H9 (cell line): ENCODE results near the gene CERS6. TPM values are rescaled to one million over a fixed set of nuclear protein-coding genes. Genes with fewer than 3 reads are reported as not detected.

ENCODE experiments used
- DNase-seq: peaks from one replicate; pipeline ENCODE4 v3.0.0-alpha.2; 2017
- H2AFZ ChIP-seq: one replicate; pipeline ENCODE4 v1.6.1; 2013; ENCODE audit warnings: mild to moderate bottlenecking, low read length, control low read depth, moderate library complexity
- H2AK5ac ChIP-seq: 2 replicates; pipeline ENCODE4 v1.6.1; 2013; ENCODE audit warnings: low read length, control low read depth, mixed read lengths; ENCODE audit not compliant: insufficient read length
- H2BK120ac ChIP-seq: one replicate; pipeline ENCODE4 v1.6.1; 2013; ENCODE audit warnings: low read depth, mild to moderate bottlenecking, low read length, control low read depth, inconsistent platforms; ENCODE audit not compliant: poor library complexity, severe bottlenecking
- H2BK12ac ChIP-seq: 2 replicates; pipeline ENCODE4 v1.6.1; 2013; ENCODE audit warnings: low read length, control low read depth, mixed read lengths, low read depth; ENCODE audit not compliant: insufficient read length
- H2BK15ac ChIP-seq: 2 replicates; pipeline ENCODE4 v1.6.1; 2013; ENCODE audit warnings: low read depth, low read length, control low read depth
- H2BK20ac ChIP-seq: one replicate; pipeline ENCODE4 v1.6.1; 2013; ENCODE audit warnings: low read depth, mild to moderate bottlenecking, low read length, control low read depth, inconsistent platforms; ENCODE audit not compliant: poor library complexity, severe bottlenecking
- H2BK5ac ChIP-seq: 2 replicates; pipeline ENCODE4 v1.6.1; 2013; ENCODE audit warnings: low read length, control low read depth, mixed read lengths; ENCODE audit not compliant: insufficient read length
- H3K14ac ChIP-seq: 2 replicates; pipeline ENCODE4 v1.6.1; 2013; ENCODE audit warnings: low read length, control low read depth; ENCODE audit not compliant: insufficient read depth
- H3K18ac ChIP-seq: 2 replicates; pipeline ENCODE4 v1.6.1; 2013; ENCODE audit warnings: low read depth, mild to moderate bottlenecking, mixed read lengths, low read length, control low read depth; ENCODE audit not compliant: insufficient read length
- H3K23ac ChIP-seq: 2 replicates; pipeline ENCODE4 v1.6.1; 2013; ENCODE audit warnings: low read length, control low read depth, mixed read lengths, low read depth; ENCODE audit not compliant: insufficient read length
- H3K23me2 ChIP-seq: 2 replicates; pipeline ENCODE4 v1.6.1; 2013; ENCODE audit warnings: low read depth, mild to moderate bottlenecking, mixed read lengths, low read length, control low read depth; ENCODE audit not compliant: insufficient read length, poor library complexity, severe bottlenecking
- H3K27ac ChIP-seq: 2 replicates; pipeline ENCODE4 v1.5.1; 2013; ENCODE audit warnings: low read length, control low read depth, mixed read lengths, low read depth; ENCODE audit not compliant: insufficient read length
- H3K27me3 ChIP-seq: 2 replicates; pipeline ENCODE4 v1.6.1; 2013; ENCODE audit warnings: low read length, control low read depth, inconsistent platforms; ENCODE audit not compliant: insufficient read depth
- H3K4ac ChIP-seq: 2 replicates; pipeline ENCODE4 v1.6.1; 2013; ENCODE audit warnings: low read depth, mild to moderate bottlenecking, control low read depth, inconsistent platforms, low read length, moderate library complexity
- H3K4me1 ChIP-seq: 2 replicates; pipeline ENCODE4 v1.6.1; 2013; ENCODE audit warnings: low read length, control low read depth, inconsistent platforms; ENCODE audit not compliant: insufficient read depth
- H3K4me2 ChIP-seq: 2 replicates; pipeline ENCODE4 v1.6.1; 2013; ENCODE audit warnings: low read length, control low read depth, mixed read lengths; ENCODE audit not compliant: insufficient read length, insufficient read depth
- H3K56ac ChIP-seq: 2 replicates; pipeline ENCODE4 v1.6.1; 2013; ENCODE audit warnings: low read depth, mild to moderate bottlenecking, mixed read lengths, low read length, control low read depth; ENCODE audit not compliant: insufficient read length
- H3K79me1 ChIP-seq: 2 replicates; pipeline ENCODE4 v1.6.1; 2013; ENCODE audit warnings: low read depth, mild to moderate bottlenecking, moderate library complexity, low read length, control low read depth, inconsistent platforms; ENCODE audit not compliant: insufficient read depth, poor library complexity, severe bottlenecking
- H3K79me2 ChIP-seq: 2 replicates; pipeline ENCODE4 v1.6.1; 2013; ENCODE audit warnings: low read length, control low read depth, inconsistent platforms; ENCODE audit not compliant: insufficient read depth
- H3K9ac ChIP-seq: 2 replicates; pipeline ENCODE4 v1.6.1; 2013; ENCODE audit warnings: low read length, control low read depth, mixed read lengths; ENCODE audit not compliant: insufficient read length; ENCODE audit errors: extremely low read depth
- H3K9me3 ChIP-seq: one replicate; pipeline ENCODE4 v1.6.1; 2013; ENCODE audit warnings: low read depth, low read length, inconsistent platforms; ENCODE audit not compliant: control insufficient read depth
- H3T11ph ChIP-seq: one replicate; pipeline ENCODE4 v1.6.1; 2013; ENCODE audit warnings: mild to moderate bottlenecking, low read length, control low read depth, inconsistent platforms
- H4K20me1 ChIP-seq: one replicate; pipeline ENCODE4 v1.6.1; 2013; ENCODE audit not compliant: control insufficient read depth, insufficient read length, insufficient read depth
- H4K5ac ChIP-seq: 2 replicates; pipeline ENCODE4 v1.6.1; 2013; ENCODE audit warnings: low read depth, mild to moderate bottlenecking, mixed read lengths, low read length, control low read depth; ENCODE audit not compliant: insufficient read length
- H4K8ac ChIP-seq: replicated peaks from 2 replicates; pipeline ENCODE4 v1.6.1; 2013; ENCODE audit warnings: low read length, control low read depth, mixed read lengths, low read depth; ENCODE audit not compliant: insufficient read length
- H4K91ac ChIP-seq: 2 replicates; pipeline ENCODE4 v1.6.1; 2013; ENCODE audit warnings: low read depth, mild to moderate bottlenecking, moderate library complexity, mixed read lengths, low read length, control low read depth; ENCODE audit not compliant: insufficient read length
- H3K27ac Mint-ChIP-seq, 3 experiments: 2 replicates in 2 of 3; 3 replicates in 1 of 3; pipeline ENCODE4 v1.8.0; 2020 to 2021; ENCODE audit warnings: mixed read lengths in 3 of 3, mild to moderate bottlenecking in 1 of 3, moderate library complexity in 1 of 3
- H3K27me3 Mint-ChIP-seq: 2 replicates; pipeline ENCODE4 v1.8.0; 2021; ENCODE audit warnings: low read depth, mild to moderate bottlenecking, moderate library complexity, mixed read lengths
- H3K36me3 Mint-ChIP-seq, 3 experiments: 2 replicates in 2 of 3; 3 replicates in 1 of 3; pipeline ENCODE4 v1.8.0; 2020 to 2021; ENCODE audit warnings: low read depth in 3 of 3, mixed read lengths in 3 of 3; ENCODE audit not compliant: insufficient read depth in 1 of 3
- H3K4me1 Mint-ChIP-seq, 2 experiments: 2 replicates each; pipeline ENCODE4 v1.8.0; 2020; ENCODE audit warnings: mixed read lengths in 2 of 2
- H3K4me3 Mint-ChIP-seq, 2 experiments: 2 replicates in 1 of 2; 3 replicates in 1 of 2; pipeline ENCODE4 v1.8.0; 2020 to 2021; ENCODE audit warnings: mild to moderate bottlenecking in 2 of 2, mixed read lengths in 2 of 2, moderate library complexity in 1 of 2
- H3K9me3 Mint-ChIP-seq, 2 experiments: 2 replicates in 1 of 2; 3 replicates in 1 of 2; pipeline ENCODE4 v1.8.0; 2020; ENCODE audit warnings: mild to moderate bottlenecking in 2 of 2, mixed read lengths in 2 of 2, moderate library complexity in 1 of 2
- CTCF ChIP-seq: fragments of 200-600 bp; sonication (generic); conservative IDR thresholded peaks from 3 replicates; pipeline ENCODE4 v1.8.0; 2021; ENCODE audit warnings: antibody characterized with exemption, mild to moderate bottlenecking
- WGBS: extraction: QIAGEN DNeasy Blood & Tissue Kit; methylation state at CpG from one replicate; pipeline ENCODE4 v1.1.7; 2013; ENCODE audit warnings: missing lambda C conversion rate, low lambda C conversion rate, mixed read lengths; ENCODE audit not compliant: insufficient read length; ENCODE audit errors: extremely low coverage; 5-methylcytosine and 5-hydroxymethylcytosine counted together
- total RNA-seq: library from RNA; stranded (reverse); gene quantifications from 2 replicates; pipeline ENCODE4 v1.2.1, GENCODE V29; 2021

The CERS6 gene
- total RNA-seq, 1 experiment from 2014 or later = 17.7 TPM

GRCh38 chr2:168640039-168640438 lies 184.0 kb downstream of the CERS6 start:
- H3K18ac ChIP-seq = no peak overlapping the region
- H2BK5ac ChIP-seq = no peak overlapping the region
- no peaks in the 10 kb centered on the region for H3K27me3 Mint-ChIP-seq
- H2BK15ac ChIP-seq = no peak overlapping the region
- no peak overlapping the region for H3K56ac ChIP-seq
- WGBS = no CpG with 5 or more reads among the region's 3 CpGs
- no peak overlapping the region for H3K4me2 ChIP-seq
- H4K91ac ChIP-seq = no peak overlapping the region
- no peaks in the 10 kb centered on the region for H3K9me3 ChIP-seq
- H3K4me3 Mint-ChIP-seq = no peak overlapping the region
- H3K14ac ChIP-seq = no peak overlapping the region
- no peaks in the 10 kb centered on the region for H3K79me1 ChIP-seq
- DNase-seq = no peak
- no peak overlapping the region for H4K5ac ChIP-seq
- H2BK20ac ChIP-seq = no peak overlapping the region
- H3K27ac Mint-ChIP-seq = no peak overlapping the region
- no peak for TF ChIP-seq CTCF
- H3K36me3 Mint-ChIP-seq = peaks cover 0 to 1% (median 0%) of the 10 kb centered on the region in 3 experiments; a peak in 2 of 7 replicates
- H3K27ac ChIP-seq = no peak overlapping the region
- no peak overlapping the region for H2AK5ac ChIP-seq
- H3K4me1 ChIP-seq = peaks cover 10% of the 10 kb centered on the region
- no peaks in the 10 kb centered on the region for H3K79me2 ChIP-seq
- no peaks in the 10 kb centered on the region for H4K20me1 ChIP-seq
- H3K9me3 Mint-ChIP-seq = no peaks in the 10 kb centered on the region; a peak in 2 of 5 replicates
- H2BK120ac ChIP-seq = no peak overlapping the region
- no peak overlapping the region for H3K4ac ChIP-seq
- H2BK12ac ChIP-seq = no peak overlapping the region
- no peaks in the 10 kb centered on the region for H3K23me2 ChIP-seq
- H3K9ac ChIP-seq = no peak overlapping the region
- H3T11ph ChIP-seq = no peak overlapping the region
- peaks cover 33 to 42% of the 10 kb centered on the region in 2 experiments for H3K4me1 Mint-ChIP-seq
- H4K8ac ChIP-seq = no peak overlapping the region
- H3K27me3 ChIP-seq = no peaks in the 10 kb centered on the region
- H3K23ac ChIP-seq = no peak overlapping the region
- no peak overlapping the region for H2AFZ ChIP-seq
